Sigmoid colon (tissue), 4 donors: ENCODE data around the gene EPB41L3.

Experiments used
- EP300 ChIP-seq, 4 donors: sonication (generic); formaldehyde crosslinking; IDR thresholded peaks; one replicate each; pipeline ENCODE4 v1.6.1; 2017; ENCODE audit warnings: antibody characterized with exemption in 4 of 4
- POLR2A ChIP-seq, 2 donors: fragments of 450-650 bp; IDR thresholded peaks; one replicate each; pipeline ENCODE4 v1.6.1; 2016; ENCODE audit warnings: antibody characterized with exemption in 2 of 2, mild to moderate bottlenecking in 2 of 2, moderate library complexity in 2 of 2
- POLR2AphosphoS5 ChIP-seq, 4 donors: sonication (generic); formaldehyde crosslinking; IDR thresholded peaks; one replicate each; pipeline ENCODE4 v1.6.1; 2017; ENCODE audit warnings: antibody characterized with exemption in 4 of 4
- TF ChIP-seq, protein P1 (sequence below), 4 experiments: fragments of 450-650 bp in 3 of 4; fragments of 200-600 bp in 1 of 4; IDR thresholded peaks; one replicate each; pipeline ENCODE4 v1.5.1; 2016 to 2019; ENCODE audit warnings: antibody characterized with exemption in 4 of 4, mild to moderate bottlenecking in 3 of 4, moderate library complexity in 2 of 4

DNA sequence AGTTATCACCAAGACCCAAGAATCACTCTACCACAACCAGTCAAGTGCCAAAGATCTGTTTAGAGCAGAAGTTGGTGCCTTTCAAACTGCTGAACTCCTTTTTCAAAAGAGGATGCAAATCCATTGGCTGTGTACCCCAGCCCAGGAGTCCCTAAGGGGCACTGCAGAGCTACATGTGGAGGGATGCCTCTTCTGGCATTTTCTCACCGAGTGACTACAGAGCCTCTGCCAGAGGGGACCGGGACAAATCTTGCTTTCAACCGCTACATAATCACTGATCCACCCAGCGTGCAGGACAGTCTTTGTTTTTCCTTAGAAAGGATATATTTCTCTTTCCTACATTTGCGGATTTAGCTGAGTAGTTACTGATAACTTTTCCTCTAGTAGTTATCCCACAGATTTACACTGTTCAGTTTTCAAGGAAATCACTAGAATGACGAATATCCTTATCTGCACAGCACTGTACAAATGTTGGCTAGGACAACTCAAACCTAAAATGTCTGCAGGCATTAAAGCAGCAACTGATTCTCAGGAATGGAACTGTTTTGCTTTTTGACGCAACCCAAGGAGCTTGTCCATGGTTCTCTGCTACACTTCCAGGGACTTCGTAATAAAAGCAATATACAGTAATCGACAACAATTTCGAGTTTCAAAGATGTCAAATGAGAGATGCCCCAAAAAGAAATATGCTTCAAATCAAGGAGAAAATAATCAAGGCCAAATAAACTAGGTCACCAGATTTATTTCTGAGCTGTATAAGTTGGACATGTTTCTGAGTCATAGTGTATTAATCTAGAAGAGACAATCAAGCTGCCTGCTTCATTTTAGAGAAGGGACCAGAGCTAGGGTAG lies 24.1 kb downstream of the EPB41L3 start:
- TF ChIP-seq, protein P1, sequence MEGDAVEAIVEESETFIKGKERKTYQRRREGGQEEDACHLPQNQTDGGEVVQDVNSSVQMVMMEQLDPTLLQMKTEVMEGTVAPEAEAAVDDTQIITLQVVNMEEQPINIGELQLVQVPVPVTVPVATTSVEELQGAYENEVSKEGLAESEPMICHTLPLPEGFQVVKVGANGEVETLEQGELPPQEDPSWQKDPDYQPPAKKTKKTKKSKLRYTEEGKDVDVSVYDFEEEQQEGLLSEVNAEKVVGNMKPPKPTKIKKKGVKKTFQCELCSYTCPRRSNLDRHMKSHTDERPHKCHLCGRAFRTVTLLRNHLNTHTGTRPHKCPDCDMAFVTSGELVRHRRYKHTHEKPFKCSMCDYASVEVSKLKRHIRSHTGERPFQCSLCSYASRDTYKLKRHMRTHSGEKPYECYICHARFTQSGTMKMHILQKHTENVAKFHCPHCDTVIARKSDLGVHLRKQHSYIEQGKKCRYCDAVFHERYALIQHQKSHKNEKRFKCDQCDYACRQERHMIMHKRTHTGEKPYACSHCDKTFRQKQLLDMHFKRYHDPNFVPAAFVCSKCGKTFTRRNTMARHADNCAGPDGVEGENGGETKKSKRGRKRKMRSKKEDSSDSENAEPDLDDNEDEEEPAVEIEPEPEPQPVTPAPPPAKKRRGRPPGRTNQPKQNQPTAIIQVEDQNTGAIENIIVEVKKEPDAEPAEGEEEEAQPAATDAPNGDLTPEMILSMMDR (IDR thresholded peaks at IDR 0.05): no peak
- TF ChIP-seq POLR2AphosphoS5 (IDR thresholded peaks at IDR 0.05) (peak in 2 of 4 donors; percentile 50 to 69), EP300 (IDR thresholded peaks at IDR 0.05) (no peak), POLR2A (IDR thresholded peaks at IDR 0.05) (no peak)
